ENCODE data around the gene FTO.
A peak's percentile ranks its signal among the peaks of the same experiment; 100 is the strongest.
"Not testable (repeated sequence)": the region's sequence is repeated elsewhere in the genome, so short reads cannot be mapped to it uniquely, and the experiment has no call there.

Gene FTO

GRCh38 chr16:53884748-53885147, 180.8 kb downstream of the FTO start:
- TF ChIP-seq CTCF (conservative IDR thresholded peaks at IDR 0.05; ENCODE audit: low read depth), result no peak
- ChIA-PET POLR2A (ENCODE audit: low non-redundant PET) (no interaction called here), CTCF (no interaction called here)
- H3K27ac ChIP-seq, result no peak overlapping the region
- DNase-seq (ENCODE audit: low spot score), result no peak

- TF ChIP-seq CTCF (conservative IDR thresholded peaks at IDR 0.05; ENCODE audit: low read depth), result no peak
- no peak for DNase-seq (ENCODE audit: low spot score)
- H3K27ac ChIP-seq, result no peak overlapping the region
- POLR2A ChIA-PET (ENCODE audit: low non-redundant PET), result no interaction called here
- CTCF ChIA-PET, result no interaction called here
Measured at GRCh38 chr16:53886482-53887378, 182.8 kb downstream of the FTO start.

- H3K27ac ChIP-seq, result no peak overlapping the region
- TF ChIP-seq CTCF (conservative IDR thresholded peaks at IDR 0.05; ENCODE audit: low read depth), result no peak
- ChIA-PET POLR2A (ENCODE audit: low non-redundant PET) (no interaction called here), CTCF (no interaction called here)
- no peak for DNase-seq (ENCODE audit: low spot score)
Measured at GRCh38 chr16:53888222-53888621, 184.3 kb downstream of the FTO start.

- not testable (repeated sequence) for H3K27ac ChIP-seq
Measured at GRCh38 chr16:53890877-53891276, 186.9 kb downstream of the FTO start.

GRCh38 chr16:53891409-53892139, 187.6 kb downstream of the FTO start:
- H3K27ac ChIP-seq, result no peak overlapping the region
- ChIA-PET CTCF (interaction anchor here (0.6 to 0.8 kb wide), 4 partner anchors 31 to 123 kb away, joined by 3 to 5 read pairs (median 4); no protein-coding TSS in a partner anchor), POLR2A (ENCODE audit: low non-redundant PET) (no interaction called here)
- no peak for DNase-seq (ENCODE audit: low spot score)
- TF ChIP-seq CTCF (conservative IDR thresholded peaks at IDR 0.05; ENCODE audit: low read depth), result no peak

More at GRCh38 chr16:53890877-53891276, 186.9 kb downstream of the FTO start:
- DNase-seq (ENCODE audit: low spot score); POLR2A ChIA-PET (ENCODE audit: low non-redundant PET): not testable (repeated sequence)
- CTCF ChIA-PET, result interaction anchor here (0.6 to 0.7 kb wide), 2 partner anchors 30 to 122 kb away, joined by 3 to 4 read pairs; no protein-coding TSS in a partner anchor

GRCh38 chr16:53892155-53892554, 188.2 kb downstream of the FTO start:
- H3K27ac ChIP-seq, result no peak overlapping the region
- peak; percentile 22 for DNase-seq (ENCODE audit: low spot score)
- TF ChIP-seq CTCF (conservative IDR thresholded peaks at IDR 0.05; ENCODE audit: low read depth), result peak; percentile 65
- ChIA-PET CTCF (interaction anchor here (0.5 to 0.8 kb wide), 4 partner anchors 41 to 489 kb away, joined by 3 to 5 read pairs (median 3); no protein-coding TSS in a partner anchor), POLR2A (ENCODE audit: low non-redundant PET) (interaction anchor here (0.6 kb wide), 1 partner anchor 395 kb away, joined by 3 read pairs; the partner anchor contains the start of gene IRX3)

Measured in RWPE1 (cell line).